Neural progenitor cell (in vitro differentiated cells): ENCODE measurements around the gene VN1R5. TPM values are rescaled to one million over a fixed set of nuclear protein-coding genes. Genes with fewer than 3 reads are reported as not detected.

ENCODE experiments used
- DNase-seq: peaks from one replicate; pipeline ENCODE4 v3.0.0-alpha.2; 2016; ENCODE audit warnings: low spot score
- H2AFZ ChIP-seq: fragments of 200-600 bp; sonication (generic); replicated peaks from 2 replicates; pipeline ENCODE4 v1.6.1; 2016; ENCODE audit warnings: antibody characterized with exemption
- H3F3A ChIP-seq: fragments of 200-600 bp; sonication (generic); 2 replicates; pipeline ENCODE4 v1.6.1; 2016; ENCODE audit warnings: antibody characterized with exemption, low read depth
- H3K27ac ChIP-seq: fragments of 200-600 bp; sonication (generic); 2 replicates; pipeline ENCODE4 v1.5.1; 2016; ENCODE audit warnings: mild to moderate bottlenecking
- H3K27me3 ChIP-seq: fragments of 200-600 bp; sonication (generic); 2 replicates; pipeline ENCODE4 v1.6.1; 2016; ENCODE audit warnings: mild to moderate bottlenecking, moderate library complexity
- H3K36me3 ChIP-seq: fragments of 200-600 bp; sonication (generic); 2 replicates; pipeline ENCODE4 v1.5.1; 2016
- H3K4me1 ChIP-seq: fragments of 200-600 bp; sonication (generic); 2 replicates; pipeline ENCODE4 v1.6.1; 2016; ENCODE audit warnings: mixed run types
- H3K4me2 ChIP-seq: fragments of 200-600 bp; sonication (generic); 2 replicates; pipeline ENCODE4 v1.6.1; 2016
- H3K4me3 ChIP-seq: fragments of 200-600 bp; sonication (generic); 2 replicates; pipeline ENCODE4 v1.5.1; 2016
- H3K79me2 ChIP-seq: fragments of 200-600 bp; sonication (generic); 2 replicates; pipeline ENCODE4 v1.6.1; 2016; ENCODE audit warnings: low read depth
- H3K9ac ChIP-seq: fragments of 200-600 bp; sonication (generic); 2 replicates; pipeline ENCODE4 v1.6.1; 2016
- H3K9me3 ChIP-seq: fragments of 200-600 bp; sonication (generic); 2 replicates; pipeline ENCODE4 v1.5.1; 2016; ENCODE audit warnings: low read depth
- H4K20me1 ChIP-seq: fragments of 200-600 bp; sonication (generic); 2 replicates; pipeline ENCODE4 v1.6.1; 2016; ENCODE audit warnings: low read depth
- H3K27ac Mint-ChIP-seq: 3 replicates; pipeline ENCODE4 v1.8.0; 2021; ENCODE audit warnings: mixed read lengths
- H3K27me3 Mint-ChIP-seq: 2 replicates; pipeline ENCODE4 v1.8.0; 2022; ENCODE audit warnings: low read depth, mild to moderate bottlenecking, inconsistent platforms, moderate library complexity, mixed read lengths; ENCODE audit not compliant: insufficient read depth
- H3K36me3 Mint-ChIP-seq: 3 replicates; pipeline ENCODE4 v1.8.0; 2021; ENCODE audit warnings: mixed read lengths
- H3K4me1 Mint-ChIP-seq: 3 replicates; pipeline ENCODE4 v1.8.0; 2021; ENCODE audit warnings: mixed read lengths
- H3K4me3 Mint-ChIP-seq: 3 replicates; pipeline ENCODE4 v1.8.0; 2021; ENCODE audit warnings: mild to moderate bottlenecking, moderate library complexity, mixed read lengths
- H3K9me3 Mint-ChIP-seq: 3 replicates; pipeline ENCODE4 v1.8.0; 2020; ENCODE audit warnings: mixed read lengths
- CTCF ChIP-seq: fragments of 200-600 bp; sonication (generic); IDR thresholded peaks from 2 replicates; pipeline ENCODE4 v1.5.1; 2017; ENCODE audit warnings: antibody characterized with exemption, mild to moderate bottlenecking
- EZH2 ChIP-seq: fragments of 200-600 bp; sonication (generic); IDR thresholded peaks from 2 replicates; pipeline ENCODE4 v1.6.1; 2017; ENCODE audit warnings: antibody characterized with exemption, mild to moderate bottlenecking, moderate library complexity
- EZH2phosphoT487 ChIP-seq: fragments of 200-600 bp; sonication (generic); IDR thresholded peaks from 2 replicates; pipeline ENCODE4 v1.6.1; 2017; ENCODE audit warnings: antibody characterized with exemption
- total RNA-seq: library from RNA; depleted of rRNA; stranded (reverse); fragments of >200 nt; gene quantifications from 2 replicates; pipeline ENCODE4 v1.2.3, GENCODE V29; 2015; ENCODE audit warnings: low replicate concordance

VN1R5 gene
- total RNA-seq, 1 donor from 2014 or later, result not detected

GRCh38 chr1:247224822-247225221 is 31.1 kb upstream of the VN1R5 start:
- H3K27me3 Mint-ChIP-seq, result peaks cover 6% of the 10 kb centered on the region
- Histone ChIP-seq H3K27ac (no peak overlapping the region), H4K20me1 (no peaks in the 10 kb centered on the region), H3K4me2 (no peak overlapping the region), H3K79me2 (no peaks in the 10 kb centered on the region), H3K9me3 (no peaks in the 10 kb centered on the region), H3K27me3 (no peaks in the 10 kb centered on the region), H3F3A (no peaks in the 10 kb centered on the region), H3K36me3 (no peaks in the 10 kb centered on the region), H3K4me1 (no peaks in the 10 kb centered on the region), H3K4me3 (no peak overlapping the region), H3K9ac (no peak overlapping the region), H2AFZ (no peak overlapping the region)
- H3K36me3 Mint-ChIP-seq, result no peaks in the 10 kb centered on the region
- peaks cover 51% of the 10 kb centered on the region for H3K9me3 Mint-ChIP-seq
- TF ChIP-seq CTCF (no peak), EZH2 (no peak), EZH2phosphoT487 (no peak)
- H3K4me1 Mint-ChIP-seq, result no peaks in the 10 kb centered on the region
- DNase-seq, result no peak
- no peak overlapping the region for H3K27ac Mint-ChIP-seq
- no peak overlapping the region for H3K4me3 Mint-ChIP-seq

DNA sequence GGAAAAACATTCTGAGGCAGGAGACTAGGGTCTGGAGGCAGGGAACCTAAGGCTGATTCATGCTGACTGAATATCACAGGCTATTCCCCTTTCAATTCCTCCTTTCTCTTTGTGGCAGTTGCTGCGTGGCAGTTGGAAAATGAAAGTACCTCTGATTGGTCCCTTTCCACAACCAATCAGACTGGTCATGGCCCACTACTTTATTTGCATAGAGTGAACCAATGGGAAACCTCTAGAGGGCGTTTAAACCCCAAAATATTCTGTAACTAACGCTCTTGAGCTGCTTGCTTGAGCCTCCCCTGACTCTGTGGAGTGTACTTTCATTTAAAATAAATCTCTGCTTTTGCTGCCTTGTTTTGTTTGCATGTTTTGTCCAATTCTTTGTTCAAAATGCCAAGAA is 27.7 kb upstream of the VN1R5 start:
- no peaks in the 10 kb centered on the region for H3F3A ChIP-seq
- no peaks in the 10 kb centered on the region for H3K4me1 ChIP-seq
- H3K9ac ChIP-seq, result no peak overlapping the region
- H3K4me2 ChIP-seq, result no peak overlapping the region
- H3K36me3 ChIP-seq, result no peaks in the 10 kb centered on the region
- H3K79me2 ChIP-seq, result no peaks in the 10 kb centered on the region
- Mint-ChIP-seq H3K9me3 (peaks cover 42% of the 10 kb centered on the region), H3K4me1 (no peaks in the 10 kb centered on the region), H3K27ac (no peak overlapping the region), H3K27me3 (peaks cover 5% of the 10 kb centered on the region), H3K36me3 (no peaks in the 10 kb centered on the region), H3K4me3 (no peak overlapping the region)
- no peak overlapping the region for H3K4me3 ChIP-seq
- H3K27ac ChIP-seq, result no peak overlapping the region
- DNase-seq, result no peak
- no peak overlapping the region for H2AFZ ChIP-seq
- no peaks in the 10 kb centered on the region for H4K20me1 ChIP-seq
- TF ChIP-seq EZH2 (no peak), EZH2phosphoT487 (no peak), CTCF (no peak)
- no peaks in the 10 kb centered on the region for H3K27me3 ChIP-seq
- H3K9me3 ChIP-seq, result no peaks in the 10 kb centered on the region

DNA sequence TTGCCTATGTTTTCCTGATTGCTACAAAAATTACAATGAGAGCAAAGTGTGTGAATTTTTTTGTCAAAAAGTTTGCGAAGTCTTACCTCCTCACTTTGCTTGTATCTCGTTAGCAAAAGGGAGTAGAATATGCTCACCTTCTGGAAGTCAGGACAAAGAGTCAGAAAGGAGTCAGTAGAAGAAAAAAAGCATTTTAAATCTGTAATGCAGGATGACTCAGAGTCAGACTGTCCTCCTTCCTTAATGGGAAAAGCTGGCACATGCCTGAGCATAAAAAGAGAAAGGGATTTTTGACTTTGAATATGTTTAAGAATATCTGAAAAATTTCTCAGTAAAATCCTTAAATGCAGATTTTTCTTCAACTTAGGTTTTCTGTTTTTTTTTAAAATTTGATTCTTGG is 14.2 kb upstream of the VN1R5 start:
- DNase-seq, result no peak
- no peak overlapping the region for H3K4me3 Mint-ChIP-seq
- H3K4me2 ChIP-seq, result no peak overlapping the region
- no peak overlapping the region for H3K4me3 ChIP-seq
- H2AFZ ChIP-seq, result no peak overlapping the region
- no peak overlapping the region for H3K9ac ChIP-seq
- no peaks in the 10 kb centered on the region for H3K4me1 Mint-ChIP-seq
- H3K36me3 ChIP-seq, result no peaks in the 10 kb centered on the region
- no peaks in the 10 kb centered on the region for H3K27me3 ChIP-seq
- H3K4me1 ChIP-seq, result no peaks in the 10 kb centered on the region
- H4K20me1 ChIP-seq, result no peaks in the 10 kb centered on the region
- H3K27ac ChIP-seq, result no peak overlapping the region
- H3K36me3 Mint-ChIP-seq, result no peaks in the 10 kb centered on the region
- no peak overlapping the region for H3K27ac Mint-ChIP-seq
- H3K27me3 Mint-ChIP-seq, result no peaks in the 10 kb centered on the region
- H3K9me3 Mint-ChIP-seq, result peaks cover 5% of the 10 kb centered on the region
- H3F3A ChIP-seq, result no peaks in the 10 kb centered on the region
- no peaks in the 10 kb centered on the region for H3K79me2 ChIP-seq
- no peaks in the 10 kb centered on the region for H3K9me3 ChIP-seq
- no peak for TF ChIP-seq EZH2phosphoT487
- no peak for TF ChIP-seq EZH2
- no peak for TF ChIP-seq CTCF
